ENCODE results near the gene SGPP2. TPM values are rescaled to one million over a fixed set of nuclear protein-coding genes. Genes with fewer than 3 reads are reported as not detected.

The SGPP2 gene
- total RNA-seq, 1 donor from 2014 or later: 31.2 TPM

Other genes with a start within 250 kb of the SGPP2 start
- not detected in 2 replicates for gene PAX3, start 125.5 kb upstream of the SGPP2 start, total RNA-seq
- 48.9 and 53.4 TPM in 2 replicates for gene FARSB, start 231.5 kb downstream of the SGPP2 start, total RNA-seq
- gene MOGAT1, start 247.1 kb downstream of the SGPP2 start, total RNA-seq: not detected in 2 replicates